ENCODE results near the gene OVAAL.
A peak's percentile ranks its signal among the peaks of the same experiment; 100 is the strongest.

The OVAAL gene
- 0 reads per million in 3 donors for total RNA-seq

- H3K27me3 ChIP-seq (replicated peaks; ENCODE audit: control insufficient read depth, insufficient read depth, low read length, poor library complexity, severe bottlenecking), result no peaks in the 10 kb centered on the region
- H3K27ac ChIP-seq (ENCODE audit: insufficient read depth, low read length, poor library complexity, severe bottlenecking), result no peak within 1 kb of the TSS
- no peaks in the 10 kb centered on the region for H3K4me1 ChIP-seq (ENCODE audit: control insufficient read depth, insufficient read depth, low read length, poor library complexity, severe bottlenecking)
- no peak within 1 kb of the TSS for H3K4me3 ChIP-seq (ENCODE audit: insufficient read depth, low read depth, low read length, poor library complexity, severe bottlenecking)
- no peaks in the 10 kb centered on the region for H3K9me3 ChIP-seq (ENCODE audit: control insufficient read depth, low read length)
- DNase-seq, result no peak
- H3K36me3 ChIP-seq (ENCODE audit: control insufficient read depth, insufficient read depth, low read length), result no peaks in the 10 kb centered on the region
These were observed at the start of gene OVAAL for GRCh38 chr1:180558664-180559063. OVAAL (plus strand) TSS chr1:180558964.

- Histone ChIP-seq H3K36me3 (ENCODE audit: control insufficient read depth, insufficient read depth, low read length) (no peaks in the 10 kb centered on the region), H3K4me1 (ENCODE audit: control insufficient read depth, insufficient read depth, low read length, poor library complexity, severe bottlenecking) (peaks cover 3% of the 10 kb centered on the region), H3K9me3 (ENCODE audit: control insufficient read depth, low read length) (no peaks in the 10 kb centered on the region), H3K4me3 (ENCODE audit: insufficient read depth, low read depth, low read length, poor library complexity, severe bottlenecking) (no peak overlapping the region), H3K27ac (ENCODE audit: insufficient read depth, low read length, poor library complexity, severe bottlenecking) (no peak overlapping the region), H3K27me3 (replicated peaks; ENCODE audit: control insufficient read depth, insufficient read depth, low read length, poor library complexity, severe bottlenecking) (no peaks in the 10 kb centered on the region)
- no peak for DNase-seq
These were observed 47.9 kb upstream of the OVAAL start for GRCh38 chr1:180510882-180511281.

DNA sequence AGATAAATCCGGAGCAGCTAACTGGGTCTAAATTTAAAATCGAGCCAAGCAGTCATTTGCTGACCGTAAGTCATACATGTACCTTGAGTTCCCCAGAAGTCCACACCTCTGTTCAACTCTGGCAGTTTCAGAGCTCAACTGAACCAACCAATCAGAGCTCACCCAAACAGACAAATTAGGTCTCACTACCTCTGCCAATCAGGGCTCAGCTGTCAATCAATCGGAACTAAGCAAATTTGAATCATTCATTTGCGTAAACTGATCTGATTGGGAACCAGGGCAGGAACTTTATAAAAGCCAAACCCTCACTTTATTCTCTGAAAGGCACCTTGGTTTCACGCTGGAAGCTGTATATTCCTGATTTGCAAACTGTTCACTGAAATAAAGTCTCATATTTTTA is 45.2 kb upstream of the OVAAL start:
- no peaks in the 10 kb centered on the region for H3K36me3 ChIP-seq (ENCODE audit: control insufficient read depth, insufficient read depth, low read length)
- H3K27me3 ChIP-seq (replicated peaks; ENCODE audit: control insufficient read depth, insufficient read depth, low read length, poor library complexity, severe bottlenecking), result no peaks in the 10 kb centered on the region
- no peak overlapping the region for H3K27ac ChIP-seq (ENCODE audit: insufficient read depth, low read length, poor library complexity, severe bottlenecking)
- DNase-seq, result no peak
- no peak overlapping the region for H3K4me3 ChIP-seq (ENCODE audit: insufficient read depth, low read depth, low read length, poor library complexity, severe bottlenecking)
- peaks cover 4% of the 10 kb centered on the region for H3K4me1 ChIP-seq (ENCODE audit: control insufficient read depth, insufficient read depth, low read length, poor library complexity, severe bottlenecking)
- no peaks in the 10 kb centered on the region for H3K9me3 ChIP-seq (ENCODE audit: control insufficient read depth, low read length)

DNA sequence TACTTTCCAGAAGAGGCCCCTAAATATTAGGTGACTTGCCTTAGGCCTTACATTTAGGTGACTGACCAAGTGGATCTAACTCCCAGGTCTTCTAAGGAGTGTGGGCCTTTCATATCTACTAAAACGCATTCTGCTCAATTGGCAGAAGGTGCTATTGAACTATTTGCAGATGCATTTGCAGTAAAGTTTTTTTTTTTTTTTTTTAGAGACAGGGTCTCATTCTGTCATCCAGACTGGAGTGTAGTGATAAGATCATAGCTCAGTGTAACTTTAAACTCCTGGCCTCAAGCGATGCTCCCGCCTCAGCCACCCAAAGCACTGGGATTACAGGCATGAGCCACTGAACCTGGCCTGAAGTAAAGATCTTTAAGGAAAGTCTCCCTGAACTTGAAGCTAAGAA is 43.4 kb upstream of the OVAAL start:
- H3K4me1 ChIP-seq (ENCODE audit: control insufficient read depth, insufficient read depth, low read length, poor library complexity, severe bottlenecking), result peaks cover 4% of the 10 kb centered on the region
- no peaks in the 10 kb centered on the region for H3K9me3 ChIP-seq (ENCODE audit: control insufficient read depth, low read length)
- H3K27ac ChIP-seq (ENCODE audit: insufficient read depth, low read length, poor library complexity, severe bottlenecking), result no peak overlapping the region
- no peak for DNase-seq
- H3K27me3 ChIP-seq (replicated peaks; ENCODE audit: control insufficient read depth, insufficient read depth, low read length, poor library complexity, severe bottlenecking), result no peaks in the 10 kb centered on the region
- H3K36me3 ChIP-seq (ENCODE audit: control insufficient read depth, insufficient read depth, low read length), result no peaks in the 10 kb centered on the region
- no peak overlapping the region for H3K4me3 ChIP-seq (ENCODE audit: insufficient read depth, low read depth, low read length, poor library complexity, severe bottlenecking)

DNA sequence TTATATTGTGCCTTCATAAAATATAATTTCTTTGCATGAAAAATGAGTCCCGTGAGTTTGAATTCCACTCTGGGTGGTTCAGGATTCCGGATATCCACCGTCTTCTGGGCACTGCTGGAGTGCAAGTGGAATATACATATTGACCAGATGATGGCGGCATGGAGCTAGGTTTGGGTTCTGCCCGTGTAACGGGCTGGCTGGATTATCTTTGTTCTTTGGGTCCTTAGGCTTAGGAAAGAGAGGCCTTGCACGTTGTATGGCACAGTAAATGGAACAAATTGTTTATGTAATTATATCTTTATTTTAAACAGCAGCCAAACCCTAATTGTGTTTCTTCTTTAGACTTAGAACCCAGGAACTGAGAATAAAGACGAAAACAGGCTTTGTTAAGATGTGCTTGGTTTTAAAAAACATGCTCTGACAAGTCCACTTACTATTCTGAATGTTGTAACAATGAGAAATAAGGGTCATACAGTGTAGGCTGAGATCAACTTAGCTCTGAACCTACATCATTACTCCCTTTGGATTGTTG is 42.8 kb upstream of the OVAAL start:
- Histone ChIP-seq H3K27ac (ENCODE audit: insufficient read depth, low read length, poor library complexity, severe bottlenecking) (no peak overlapping the region), H3K4me3 (ENCODE audit: insufficient read depth, low read depth, low read length, poor library complexity, severe bottlenecking) (no peak overlapping the region), H3K9me3 (ENCODE audit: control insufficient read depth, low read length) (no peaks in the 10 kb centered on the region), H3K27me3 (replicated peaks; ENCODE audit: control insufficient read depth, insufficient read depth, low read length, poor library complexity, severe bottlenecking) (no peaks in the 10 kb centered on the region), H3K36me3 (ENCODE audit: control insufficient read depth, insufficient read depth, low read length) (no peaks in the 10 kb centered on the region), H3K4me1 (ENCODE audit: control insufficient read depth, insufficient read depth, low read length, poor library complexity, severe bottlenecking) (peaks cover 4% of the 10 kb centered on the region)
- DNase-seq, result peak; percentile 7 to 41 (median 23)

DNA sequence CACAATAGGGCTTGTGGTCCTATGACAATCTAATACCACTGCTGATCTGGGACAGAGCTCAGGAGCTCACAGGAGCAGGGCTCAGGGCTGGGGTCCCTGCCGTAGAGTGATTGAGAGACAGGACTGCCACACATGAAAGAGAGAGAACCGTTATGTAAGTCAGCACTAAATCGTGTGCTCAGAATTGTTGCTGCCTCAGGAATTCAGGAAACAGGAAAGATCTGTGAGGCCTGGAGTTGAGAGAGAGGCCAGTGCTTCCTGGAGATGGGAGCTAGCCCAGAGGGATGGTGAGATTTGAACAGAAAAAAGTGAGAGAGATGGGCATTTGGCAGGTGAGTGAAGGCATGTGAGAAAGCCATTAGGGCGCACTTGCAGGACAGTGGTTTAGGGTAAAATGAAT is 38.9 kb upstream of the OVAAL start:
- no peak for DNase-seq
- H3K4me1 ChIP-seq (ENCODE audit: control insufficient read depth, insufficient read depth, low read length, poor library complexity, severe bottlenecking), result peaks cover 4% of the 10 kb centered on the region
- no peaks in the 10 kb centered on the region for H3K27me3 ChIP-seq (replicated peaks; ENCODE audit: control insufficient read depth, insufficient read depth, low read length, poor library complexity, severe bottlenecking)
- no peaks in the 10 kb centered on the region for H3K9me3 ChIP-seq (ENCODE audit: control insufficient read depth, low read length)
- no peak overlapping the region for H3K27ac ChIP-seq (ENCODE audit: insufficient read depth, low read length, poor library complexity, severe bottlenecking)
- no peaks in the 10 kb centered on the region for H3K36me3 ChIP-seq (ENCODE audit: control insufficient read depth, insufficient read depth, low read length)
- H3K4me3 ChIP-seq (ENCODE audit: insufficient read depth, low read depth, low read length, poor library complexity, severe bottlenecking), result no peak overlapping the region

DNA sequence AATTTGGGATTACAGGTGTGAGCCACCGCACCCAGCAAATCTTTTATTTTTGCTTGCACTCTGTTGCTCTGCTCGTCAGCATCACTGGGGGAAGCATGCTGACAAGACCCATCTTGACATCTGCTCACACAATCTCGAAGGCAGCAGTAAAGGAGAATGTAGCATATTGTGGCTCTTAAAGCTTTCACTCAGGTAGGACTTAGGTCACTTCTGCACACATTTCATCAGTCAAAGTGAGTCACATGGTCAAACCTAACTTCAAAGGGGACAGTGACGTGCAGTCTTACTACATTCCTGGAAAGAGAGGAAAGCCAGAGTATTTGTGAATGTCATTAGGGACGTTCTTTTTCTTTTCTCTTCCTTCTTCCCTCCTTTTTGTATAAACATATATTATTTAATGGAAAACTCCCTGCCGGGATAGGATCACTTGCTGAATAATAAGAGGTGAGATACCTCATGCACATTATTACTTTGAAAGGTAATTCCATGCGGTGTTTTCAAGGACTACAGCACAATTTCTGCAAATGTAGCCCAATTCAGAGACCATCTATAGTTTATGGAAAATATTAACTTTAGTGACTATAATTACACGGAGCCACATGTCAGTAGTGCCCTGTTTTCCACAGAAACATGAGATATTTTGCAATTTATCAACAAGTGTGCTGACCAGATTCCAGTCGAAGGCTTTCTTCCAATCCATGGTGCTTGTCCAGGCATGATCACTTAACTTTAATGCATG is 37.1 kb upstream of the OVAAL start:
- no peaks in the 10 kb centered on the region for H3K36me3 ChIP-seq (ENCODE audit: control insufficient read depth, insufficient read depth, low read length)
- H3K27ac ChIP-seq (ENCODE audit: insufficient read depth, low read length, poor library complexity, severe bottlenecking), result no peak overlapping the region
- no peaks in the 10 kb centered on the region for H3K9me3 ChIP-seq (ENCODE audit: control insufficient read depth, low read length)
- H3K27me3 ChIP-seq (replicated peaks; ENCODE audit: control insufficient read depth, insufficient read depth, low read length, poor library complexity, severe bottlenecking), result no peaks in the 10 kb centered on the region
- no peaks in the 10 kb centered on the region for H3K4me1 ChIP-seq (ENCODE audit: control insufficient read depth, insufficient read depth, low read length, poor library complexity, severe bottlenecking)
- H3K4me3 ChIP-seq (ENCODE audit: insufficient read depth, low read depth, low read length, poor library complexity, severe bottlenecking), result no peak overlapping the region
- no peak for DNase-seq

- Histone ChIP-seq H3K27me3 (replicated peaks; ENCODE audit: control insufficient read depth, insufficient read depth, low read length, poor library complexity, severe bottlenecking) (no peaks in the 10 kb centered on the region), H3K27ac (ENCODE audit: insufficient read depth, low read length, poor library complexity, severe bottlenecking) (no peak overlapping the region), H3K4me3 (ENCODE audit: insufficient read depth, low read depth, low read length, poor library complexity, severe bottlenecking) (no peak overlapping the region), H3K9me3 (ENCODE audit: control insufficient read depth, low read length) (no peaks in the 10 kb centered on the region), H3K4me1 (ENCODE audit: control insufficient read depth, insufficient read depth, low read length, poor library complexity, severe bottlenecking) (no peaks in the 10 kb centered on the region), H3K36me3 (ENCODE audit: control insufficient read depth, insufficient read depth, low read length) (no peaks in the 10 kb centered on the region)
- DNase-seq, result no peak
These were observed 36.6 kb upstream of the OVAAL start for GRCh38 chr1:180522213-180522515.

DNA sequence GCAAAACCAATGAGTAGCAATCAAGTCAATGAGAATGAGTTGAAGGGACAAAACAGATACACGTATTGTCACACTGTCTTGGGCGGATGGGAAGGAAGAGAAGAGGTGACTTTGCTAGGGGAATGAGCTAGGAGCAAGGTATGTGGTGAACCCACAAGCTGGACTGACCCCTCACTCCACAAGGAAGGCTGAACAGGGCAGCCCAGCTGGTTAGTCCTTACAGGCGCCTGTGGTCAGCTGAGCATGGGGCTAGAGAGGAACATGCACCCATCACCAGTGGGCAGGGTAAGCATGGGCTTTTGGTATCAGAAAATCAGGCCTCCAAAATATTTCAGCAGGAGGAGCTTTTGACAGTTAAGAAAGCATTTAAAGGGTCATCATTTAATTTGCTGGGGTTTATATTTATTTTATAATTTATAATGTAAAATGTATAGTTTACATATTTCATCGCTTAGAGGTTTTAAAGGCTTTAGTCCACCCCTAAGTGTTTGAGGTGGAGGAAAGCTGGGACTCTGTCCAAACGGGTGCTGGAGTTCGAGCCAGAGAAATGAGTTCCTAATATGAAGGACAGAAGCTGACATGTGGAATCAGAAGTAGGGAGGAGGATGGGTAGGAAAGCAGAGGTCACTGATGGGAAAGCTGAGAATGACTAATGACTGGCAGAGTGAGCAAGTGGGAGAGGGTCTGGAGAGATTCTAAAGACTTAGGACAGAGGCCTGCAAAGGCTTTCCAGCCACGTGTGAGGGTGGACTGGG is 34.4 kb upstream of the OVAAL start:
- Histone ChIP-seq H3K27me3 (replicated peaks; ENCODE audit: control insufficient read depth, insufficient read depth, low read length, poor library complexity, severe bottlenecking) (no peaks in the 10 kb centered on the region), H3K36me3 (ENCODE audit: control insufficient read depth, insufficient read depth, low read length) (no peaks in the 10 kb centered on the region), H3K9me3 (ENCODE audit: control insufficient read depth, low read length) (no peaks in the 10 kb centered on the region), H3K4me3 (ENCODE audit: insufficient read depth, low read depth, low read length, poor library complexity, severe bottlenecking) (no peak overlapping the region), H3K4me1 (ENCODE audit: control insufficient read depth, insufficient read depth, low read length, poor library complexity, severe bottlenecking) (no peaks in the 10 kb centered on the region), H3K27ac (ENCODE audit: insufficient read depth, low read length, poor library complexity, severe bottlenecking) (no peak overlapping the region)
- no peak for DNase-seq

Measured in effector memory CD4-positive, alpha-beta T cell (primary cell).